ENCODE results near the gene VANGL1.

The VANGL1 gene

GRCh38 chr1:115685029-115685705 lies 43.4 kb downstream of the VANGL1 start:
- no peak for DNase-seq
- intact Hi-C loops (cut with DNase I): no loop called here

- intact Hi-C loops (cut with DNase I): no loop called here
- no peak for DNase-seq
Observed at GRCh38 chr1:115687744-115688143, 46.0 kb downstream of the VANGL1 start.

- DNase-seq: no peak
- intact Hi-C loops (cut with DNase I): no loop called here
Observed at GRCh38 chr1:115690972-115691371, 49.2 kb downstream of the VANGL1 start.

- no peak for DNase-seq
- intact Hi-C loops (cut with DNase I): no loop called here
Observed at GRCh38 chr1:115692224-115692623, 50.5 kb downstream of the VANGL1 start.

GRCh38 chr1:115694805-115695204 lies 53.0 kb downstream of the VANGL1 start:
- intact Hi-C loops (cut with DNase I): no loop called here
- DNase-seq: no peak

GRCh38 chr1:115697619-115698018 lies 55.8 kb downstream of the VANGL1 start:
- no peak for DNase-seq
- intact Hi-C loops (cut with DNase I): no loop called here

- no peak for DNase-seq
- intact Hi-C loops (cut with DNase I): no loop called here
Observed at GRCh38 chr1:115701090-115701489, 59.3 kb downstream of the VANGL1 start.

GRCh38 chr1:115702959-115703358 lies 61.2 kb downstream of the VANGL1 start:
- DNase-seq: no peak
- intact Hi-C loops (cut with DNase I): no loop called here

GRCh38 chr1:115705085-115705951 lies 63.5 kb downstream of the VANGL1 start:
- intact Hi-C loops (cut with DNase I): no loop called here
- DNase-seq: no peak

- no peak for DNase-seq
- intact Hi-C loops (cut with DNase I): no loop called here
Observed at GRCh38 chr1:115705963-115706362, 64.2 kb downstream of the VANGL1 start.

GRCh38 chr1:115706587-115707425 lies 65.0 kb downstream of the VANGL1 start:
- peak in 2 of 42 donors; percentile 22 to 23 for DNase-seq
- intact Hi-C loops (cut with DNase I): no loop called here

GRCh38 chr1:115710859-115711624 lies 69.3 kb downstream of the VANGL1 start:
- intact Hi-C loops (cut with DNase I): no loop called here
- DNase-seq: no peak

- intact Hi-C loops (cut with DNase I): no loop called here
Observed at GRCh38 chr1:115712911-115713609, 71.3 kb downstream of the VANGL1 start.

GRCh38 chr1:115713906-115714305 lies 72.1 kb downstream of the VANGL1 start:
- intact Hi-C loops (cut with DNase I): no loop called here
- DNase-seq: no peak

More at GRCh38 chr1:115712911-115713609, 71.3 kb downstream of the VANGL1 start:
- DNase-seq: no peak

GRCh38 chr1:115714572-115715141 lies 72.9 kb downstream of the VANGL1 start:
- no peak for DNase-seq
- intact Hi-C loops (cut with DNase I): no loop called here

- intact Hi-C loops (cut with DNase I): no loop called here
Observed at GRCh38 chr1:115717541-115717940, 75.8 kb downstream of the VANGL1 start.

GRCh38 chr1:115718011-115718754 lies 76.4 kb downstream of the VANGL1 start:
- intact Hi-C loops (cut with DNase I): no loop called here
- no peak for DNase-seq

More at GRCh38 chr1:115717541-115717940, 75.8 kb downstream of the VANGL1 start:
- peak; percentile 8 to 78 (median 46) for DNase-seq

Data from head of caudate nucleus (tissue), 42 donors.